ENCODE data around the gene CAPN9.

The CAPN9 gene

GRCh38 chr1:230773396-230774033, 26.3 kb downstream of the CAPN9 start:
- no peak for DNase-seq

GRCh38 chr1:230778916-230779590, 31.9 kb downstream of the CAPN9 start:
- DNase-seq = no peak

- DNase-seq = no peak
Measured at GRCh38 chr1:230781131-230781530, 33.9 kb downstream of the CAPN9 start.

- DNase-seq = no peak
Measured at GRCh38 chr1:230781594-230781993, 34.4 kb downstream of the CAPN9 start.

- DNase-seq = no peak
Measured at GRCh38 chr1:230784163-230784562, 37.0 kb downstream of the CAPN9 start.

GRCh38 chr1:230785636-230786384, 38.6 kb downstream of the CAPN9 start:
- DNase-seq = no peak

GRCh38 chr1:230786385-230786753, 39.2 kb downstream of the CAPN9 start:
- DNase-seq = no peak

- no peak for DNase-seq
Measured at GRCh38 chr1:230787471-230787870, 40.3 kb downstream of the CAPN9 start.

- DNase-seq = no peak
Measured at GRCh38 chr1:230788561-230789275, 41.5 kb downstream of the CAPN9 start.

- no peak for DNase-seq
Measured at GRCh38 chr1:230790026-230790425, 42.8 kb downstream of the CAPN9 start.

- DNase-seq = no peak
Measured at GRCh38 chr1:230791986-230792564, 44.9 kb downstream of the CAPN9 start.

GRCh38 chr1:230792691-230793462, 45.7 kb downstream of the CAPN9 start:
- no peak for DNase-seq

- no peak for DNase-seq
Measured at GRCh38 chr1:230793463-230793745, 46.2 kb downstream of the CAPN9 start.

GRCh38 chr1:230794431-230794830, 47.2 kb downstream of the CAPN9 start:
- no peak for DNase-seq

- DNase-seq = no peak
Measured at GRCh38 chr1:230794871-230795605, 47.9 kb downstream of the CAPN9 start.

GRCh38 chr1:230796626-230797025, 49.4 kb downstream of the CAPN9 start:
- DNase-seq = no peak

- DNase-seq = no peak
Measured at GRCh38 chr1:230797376-230797920, 50.3 kb downstream of the CAPN9 start.

- no peak for DNase-seq
Measured at GRCh38 chr1:230797942-230798365, 50.8 kb downstream of the CAPN9 start.

- DNase-seq = no peak
Measured at GRCh38 chr1:230798491-230798890, 51.3 kb downstream of the CAPN9 start.

- no peak for DNase-seq
Measured at GRCh38 chr1:230800891-230801840, 54.0 kb downstream of the CAPN9 start.

All from T1000 (cell line).